B cell (primary cell): ENCODE data around the gene CDKN1C. TPM values are rescaled to one million over a fixed set of nuclear protein-coding genes. Genes with fewer than 3 reads are reported as not detected.

Source experiments
- ATAC-seq: fragments of 200-7000 bp; cut with Tn5 transposase; one replicate; pipeline ENCODE4 v1.10.0; 2021; ENCODE audit warnings: low read depth, mild to moderate bottlenecking, moderate number of reproducible peaks, moderate library complexity
- CTCF ChIA-PET: fragments of 350-600 bp; sonication (Branson Sonifier 250); formaldehyde crosslinking; loops from one replicate; lab custom pipeline; 2021; ENCODE audit warnings: antibody characterized with exemption, inconsistent platforms; lab: Charles Lee
- POLR2A ChIA-PET: fragments of 350-600 bp; sonication (Branson Sonifier 250); formaldehyde crosslinking; loops from one replicate; lab custom pipeline; 2021; ENCODE audit warnings: antibody characterized with exemption; lab: Charles Lee
- DNase-seq: peaks from one replicate; pipeline ENCODE4 v3.0.0; 2013
- H2AFZ ChIP-seq: 2 replicates; pipeline ENCODE4 v1.6.1; 2012; ENCODE audit warnings: mild to moderate bottlenecking, low read depth, low read length; ENCODE audit not compliant: insufficient read depth, poor library complexity, severe bottlenecking
- H3K27ac ChIP-seq, 2 donors: 1 replicate in 1 of 2; 2 replicates in 1 of 2; pipeline ENCODE4 v1.5.1; 2012 to 2013; ENCODE audit warnings: low read length in 2 of 2, mild to moderate bottlenecking in 2 of 2, moderate library complexity in 1 of 2
- H3K27me3 ChIP-seq, 4 experiments: fragments of 200-600 bp in 1 of 4; sonication (generic) in 1 of 4; replicated peaks in 1 of 4; 1 replicate in 2 of 4; 2 replicates in 2 of 4; pipeline versions ENCODE4 v1.6.1 to v1.7.0; 2013 to 2016; ENCODE audit warnings: low read length in 3 of 4, mild to moderate bottlenecking in 2 of 4, mixed read lengths in 1 of 4, moderate library complexity in 1 of 4; ENCODE audit not compliant: insufficient read depth in 4 of 4, control insufficient read depth in 3 of 4; ENCODE audit errors: control extremely low read depth in 1 of 4
- H3K36me3 ChIP-seq, 2 experiments: replicated peaks in 1 of 2; 1 replicate in 1 of 2; 2 replicates in 1 of 2; pipeline versions ENCODE4 v1.6.1 to v1.7.1; 2013; ENCODE audit warnings: low read length in 1 of 2; ENCODE audit not compliant: insufficient read depth in 2 of 2, control insufficient read depth in 1 of 2; ENCODE audit errors: control extremely low read depth in 1 of 2, extremely low read depth in 1 of 2
- H3K4me1 ChIP-seq, 2 donors: fragments of 200-600 bp in 1 of 2; sonication (generic) in 1 of 2; 1 replicate in 1 of 2; 2 replicates in 1 of 2; pipeline versions ENCODE4 v1.5.1 to v1.6.1; 2013 to 2017; ENCODE audit warnings: low read length in 2 of 2; ENCODE audit not compliant: control insufficient read depth in 2 of 2, insufficient read depth in 2 of 2
- H3K4me2 ChIP-seq: replicated peaks from 2 replicates; pipeline ENCODE3; 2012; ENCODE audit warnings: mild to moderate bottlenecking, low read depth, low read length; ENCODE audit not compliant: poor library complexity, severe bottlenecking
- H3K4me3 ChIP-seq, 5 experiments: fragments of 200-600 bp in 1 of 5; sonication (generic) in 1 of 5; 1 replicate in 3 of 5; 2 replicates in 2 of 5; pipeline versions ENCODE4 v1.5.1 to v1.7.0; 2011 to 2016; ENCODE audit warnings: low read length in 4 of 5, mild to moderate bottlenecking in 4 of 5, low read depth in 2 of 5, control low read depth in 1 of 5, moderate library complexity in 1 of 5; ENCODE audit not compliant: insufficient read depth in 1 of 5; ENCODE audit errors: control extremely low read depth in 1 of 5, extremely low read depth in 1 of 5
- H3K79me2 ChIP-seq: fragments of 200-600 bp; sonication (generic); one replicate; pipeline ENCODE4 v1.6.0; 2016; ENCODE audit warnings: low read length; ENCODE audit not compliant: control insufficient read depth, insufficient read depth
- H3K9ac ChIP-seq: fragments of 200-600 bp; sonication (generic); 2 replicates; pipeline ENCODE4 v1.6.1; 2017; ENCODE audit warnings: mild to moderate bottlenecking, low read length, moderate library complexity
- H3K9me3 ChIP-seq, 3 donors: one replicate each; pipeline versions ENCODE4 v1.6.1 to v1.7.1; 2013; ENCODE audit warnings: low read length in 2 of 3; ENCODE audit not compliant: control insufficient read depth in 2 of 3, insufficient read depth in 1 of 3; ENCODE audit errors: control extremely low read depth in 1 of 3
- H4K20me1 ChIP-seq: 2 replicates; pipeline ENCODE4 v1.6.0; 2012; ENCODE audit warnings: mild to moderate bottlenecking, low read length; ENCODE audit not compliant: insufficient read depth, control insufficient read depth, poor library complexity, severe bottlenecking
- H3K27ac Mint-ChIP-seq: one replicate; pipeline ENCODE4 v1.8.0; 2021; ENCODE audit warnings: mixed read lengths
- H3K27me3 Mint-ChIP-seq: one replicate; pipeline ENCODE4 v1.8.0; 2021; ENCODE audit warnings: mixed read lengths
- H3K4me1 Mint-ChIP-seq: one replicate; pipeline ENCODE4 v1.8.0; 2021; ENCODE audit warnings: mixed read lengths
- H3K4me3 Mint-ChIP-seq: one replicate; pipeline ENCODE4 v1.8.0; 2021; ENCODE audit warnings: mixed read lengths
- H3K9me3 Mint-ChIP-seq: one replicate; pipeline ENCODE4 v1.8.0; 2022; ENCODE audit warnings: mixed read lengths; ENCODE audit not compliant: insufficient read depth
- CTCF ChIP-seq: fragments of 200-600 bp; IDR thresholded peaks from one replicate; pipeline ENCODE4 v1.8.0; 2022; ENCODE audit warnings: antibody characterized with exemption, mild to moderate bottlenecking
- EZH2 ChIP-seq: IDR thresholded peaks from 2 replicates; pipeline ENCODE4 v1.6.1; 2012; ENCODE audit warnings: borderline replicate concordance, low read depth, mild to moderate bottlenecking, moderate library complexity, low read length; ENCODE audit not compliant: insufficient read depth, poor library complexity, severe bottlenecking
- WGBS: methylation state at CpG from one replicate; pipeline ENCODE4 v1.1.5; 2013; ENCODE audit warnings: missing lambda C conversion rate; ENCODE audit not compliant: insufficient coverage; 5-methylcytosine and 5-hydroxymethylcytosine counted together
- intact Hi-C: fragments of 100-400 bp; cut with micrococcal nuclease; formaldehyde crosslinking; loops from one replicate; pipeline ENCODE4 v1.10.0; 2022
- polyA plus RNA-seq: library from polyadenylated mRNA; depleted of rRNA; stranded (reverse); fragments of >200 nt; gene quantifications from 2 replicates; pipeline ENCODE4 v1.2.3, GENCODE V29; 2012
- total RNA-seq, 2 donors: library from RNA; stranded (reverse); fragments of 120-200 nt in 1 of 2; gene quantifications; 1 replicate in 1 of 2; 2 replicates in 1 of 2; pipeline versions ENCODE4 v1.2.3 to v1.2.4, GENCODE V29; 2013 to 2022

CDKN1C gene
- total and polyA plus RNA-seq, 2 donors (not counting 1 experiment from before 2014, with no cell fraction given) = 0.58 to 8.0 TPM

- peak overlapping the region; percentile 21 for H3K4me3 Mint-ChIP-seq
- no peaks in the 10 kb centered on the region for H3K9me3 ChIP-seq
Observed at GRCh38 chr11:2898366-2899079, 12.9 kb upstream of the CDKN1C start.

More at GRCh38 chr11:2898366-2899079, 12.9 kb upstream of the CDKN1C start:
- ChIA-PET CTCF (interaction anchor here (0.7 to 1.9 kb wide), 4 partner anchors 9 to 366 kb away, joined by 3 to 6 read pairs (median 4); no protein-coding TSS in a partner anchor), POLR2A (no interaction called here)
- Histone ChIP-seq H4K20me1 (no peaks in the 10 kb centered on the region), H2AFZ (no peak overlapping the region), H3K4me2 (no peak overlapping the region), H3K4me3 (no peak overlapping the region), H3K79me2 (no peaks in the 10 kb centered on the region), H3K27ac (no peak overlapping the region), H3K4me1 (peaks cover 9 to 25% of the 10 kb centered on the region in 2 donors), H3K27me3 (no peaks in the 10 kb centered on the region), H3K9ac (no peak overlapping the region), H3K36me3 (no peaks in the 10 kb centered on the region)
- Mint-ChIP-seq H3K9me3 (no peaks in the 10 kb centered on the region), H3K27me3 (no peaks in the 10 kb centered on the region), H3K27ac (peak overlapping the region; percentile 5), H3K4me1 (peaks cover 17% of the 10 kb centered on the region)
- ATAC-seq = no peak
- WGBS = 43% methylated on average over 12 of the region's 12 CpGs
- DNase-seq = no peak
- intact Hi-C loops = no loop called here
- TF ChIP-seq CTCF = no peak
- no peak for TF ChIP-seq EZH2
